Esophagus squamous epithelium (tissue), 4 donors: ENCODE data around the gene FMO4.

Source experiments
- POLR2A ChIP-seq, 4 donors: fragments of 450-650 bp; IDR thresholded peaks; one replicate each; pipeline ENCODE4 v1.6.1; 2017; ENCODE audit warnings: antibody characterized with exemption in 4 of 4, mild to moderate bottlenecking in 4 of 4, moderate library complexity in 3 of 4
- TF ChIP-seq, protein P1 (sequence below), 6 experiments: fragments of 450-650 bp in 4 of 6; fragments of 200-600 bp in 2 of 6; sonication (generic) in 2 of 6; IDR thresholded peaks; one replicate each; pipeline ENCODE4 v1.5.1; 2016 to 2019; ENCODE audit warnings: antibody characterized with exemption in 6 of 6, mild to moderate bottlenecking in 4 of 6, moderate library complexity in 4 of 6

DNA sequence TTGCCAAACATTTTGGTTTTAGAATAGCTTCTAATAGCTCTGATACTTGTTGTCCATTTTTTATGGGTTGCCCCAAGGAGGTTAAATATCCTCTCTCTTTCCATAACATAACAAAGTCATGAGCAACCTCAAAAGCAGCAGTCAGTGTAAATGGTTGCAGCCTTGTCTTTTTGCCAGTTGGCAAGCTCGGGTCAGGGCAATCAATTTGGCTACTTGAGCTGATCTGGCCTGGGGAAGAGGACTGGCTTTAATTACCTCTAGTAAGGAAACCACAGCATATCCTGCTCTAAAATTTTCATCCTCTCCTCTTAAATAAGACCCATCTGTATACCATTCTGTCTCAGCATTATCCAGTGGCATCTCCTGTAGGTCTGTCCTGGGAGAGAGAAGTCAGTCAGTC lies 21.2 kb upstream of the FMO4 start:
- TF ChIP-seq, protein P1, sequence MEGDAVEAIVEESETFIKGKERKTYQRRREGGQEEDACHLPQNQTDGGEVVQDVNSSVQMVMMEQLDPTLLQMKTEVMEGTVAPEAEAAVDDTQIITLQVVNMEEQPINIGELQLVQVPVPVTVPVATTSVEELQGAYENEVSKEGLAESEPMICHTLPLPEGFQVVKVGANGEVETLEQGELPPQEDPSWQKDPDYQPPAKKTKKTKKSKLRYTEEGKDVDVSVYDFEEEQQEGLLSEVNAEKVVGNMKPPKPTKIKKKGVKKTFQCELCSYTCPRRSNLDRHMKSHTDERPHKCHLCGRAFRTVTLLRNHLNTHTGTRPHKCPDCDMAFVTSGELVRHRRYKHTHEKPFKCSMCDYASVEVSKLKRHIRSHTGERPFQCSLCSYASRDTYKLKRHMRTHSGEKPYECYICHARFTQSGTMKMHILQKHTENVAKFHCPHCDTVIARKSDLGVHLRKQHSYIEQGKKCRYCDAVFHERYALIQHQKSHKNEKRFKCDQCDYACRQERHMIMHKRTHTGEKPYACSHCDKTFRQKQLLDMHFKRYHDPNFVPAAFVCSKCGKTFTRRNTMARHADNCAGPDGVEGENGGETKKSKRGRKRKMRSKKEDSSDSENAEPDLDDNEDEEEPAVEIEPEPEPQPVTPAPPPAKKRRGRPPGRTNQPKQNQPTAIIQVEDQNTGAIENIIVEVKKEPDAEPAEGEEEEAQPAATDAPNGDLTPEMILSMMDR (IDR thresholded peaks at IDR 0.05), result no peak
- no peak for TF ChIP-seq POLR2A (IDR thresholded peaks at IDR 0.05)
